ENCODE data around the gene CCDC81.
"Not testable (repeated sequence)": the region's sequence is repeated elsewhere in the genome, so short reads cannot be mapped to it uniquely, and the experiment has no call there.

CCDC81 gene

GRCh38 chr11:86355256-86355655 lies 19.4 kb upstream of the CCDC81 start:
- H3K79me2 ChIP-seq: no peaks in the 10 kb centered on the region

GRCh38 chr11:86357412-86357811 lies 17.3 kb upstream of the CCDC81 start:
- not testable (repeated sequence) for H3K9me3 ChIP-seq (ENCODE audit: control insufficient read depth, low read length); H3K79me2 ChIP-seq; H3K4me2 ChIP-seq (ENCODE audit: low read length); H3K4me1 ChIP-seq; H3K4me3 ChIP-seq (ENCODE audit: low read depth, low read length); H3K27ac ChIP-seq; H3K9ac ChIP-seq; H2AFZ ChIP-seq; H3K27me3 ChIP-seq (ENCODE audit: control insufficient read depth, insufficient read depth, low read length); H3K36me3 ChIP-seq (ENCODE audit: control insufficient read depth, insufficient read depth, low read length)

More at GRCh38 chr11:86355256-86355655, 19.4 kb upstream of the CCDC81 start:
- Histone ChIP-seq H3K4me1 (no peaks in the 10 kb centered on the region), H3K4me2 (ENCODE audit: low read length) (no peak overlapping the region), H3K27me3 (ENCODE audit: control insufficient read depth, insufficient read depth, low read length) (no peaks in the 10 kb centered on the region), H2AFZ (no peak overlapping the region), H3K4me3 (ENCODE audit: low read depth, low read length) (no peak overlapping the region), H3K9me3 (ENCODE audit: control insufficient read depth, low read length) (no peaks in the 10 kb centered on the region), H3K27ac (no peak overlapping the region), H3K9ac (no peak overlapping the region), H3K36me3 (ENCODE audit: control insufficient read depth, insufficient read depth, low read length) (no peaks in the 10 kb centered on the region)
- TF ChIP-seq CTCF (IDR thresholded peaks at IDR 0.05): no peak

GRCh38 chr11:86358720-86359119 lies 16.0 kb upstream of the CCDC81 start:
- no peaks in the 10 kb centered on the region for H3K9me3 ChIP-seq (ENCODE audit: control insufficient read depth, low read length)
- H3K27ac ChIP-seq: no peak overlapping the region
- no peak for TF ChIP-seq CTCF (IDR thresholded peaks at IDR 0.05)
- H3K9ac ChIP-seq: no peak overlapping the region
- H3K79me2 ChIP-seq: no peaks in the 10 kb centered on the region
- no peak overlapping the region for H2AFZ ChIP-seq
- H3K4me3 ChIP-seq (ENCODE audit: low read depth, low read length): no peak overlapping the region
- H3K36me3 ChIP-seq (ENCODE audit: control insufficient read depth, insufficient read depth, low read length): no peaks in the 10 kb centered on the region
- H3K4me1 ChIP-seq: no peaks in the 10 kb centered on the region
- no peaks in the 10 kb centered on the region for H3K27me3 ChIP-seq (ENCODE audit: control insufficient read depth, insufficient read depth, low read length)
- no peak overlapping the region for H3K4me2 ChIP-seq (ENCODE audit: low read length)

GRCh38 chr11:86360775-86361395 lies 13.8 kb upstream of the CCDC81 start:
- Histone ChIP-seq H3K27me3 (ENCODE audit: control insufficient read depth, insufficient read depth, low read length) (no peaks in the 10 kb centered on the region), H3K9ac (no peak overlapping the region), H3K4me1 (no peaks in the 10 kb centered on the region), H3K27ac (no peak overlapping the region), H3K4me3 (ENCODE audit: low read depth, low read length) (no peak overlapping the region), H2AFZ (no peak overlapping the region), H3K79me2 (no peaks in the 10 kb centered on the region), H3K4me2 (ENCODE audit: low read length) (no peak overlapping the region), H3K36me3 (ENCODE audit: control insufficient read depth, insufficient read depth, low read length) (no peaks in the 10 kb centered on the region), H3K9me3 (ENCODE audit: control insufficient read depth, low read length) (no peaks in the 10 kb centered on the region)
- no peak for TF ChIP-seq CTCF (IDR thresholded peaks at IDR 0.05)

GRCh38 chr11:86363424-86363823 lies 11.3 kb upstream of the CCDC81 start:
- H3K9me3 ChIP-seq (ENCODE audit: control insufficient read depth, low read length): no peaks in the 10 kb centered on the region

More at GRCh38 chr11:86363424-86363823, 11.3 kb upstream of the CCDC81 start:
- no peak overlapping the region for H3K4me2 ChIP-seq (ENCODE audit: low read length)
- no peak overlapping the region for H3K9ac ChIP-seq
- H3K27me3 ChIP-seq (ENCODE audit: control insufficient read depth, insufficient read depth, low read length): no peaks in the 10 kb centered on the region
- H3K27ac ChIP-seq: no peak overlapping the region
- H2AFZ ChIP-seq: no peak overlapping the region
- H3K4me3 ChIP-seq (ENCODE audit: low read depth, low read length): no peak overlapping the region
- H3K36me3 ChIP-seq (ENCODE audit: control insufficient read depth, insufficient read depth, low read length): no peaks in the 10 kb centered on the region
- H3K4me1 ChIP-seq: no peaks in the 10 kb centered on the region
- no peaks in the 10 kb centered on the region for H3K79me2 ChIP-seq
- TF ChIP-seq CTCF (IDR thresholded peaks at IDR 0.05): no peak
